Parathyroid adenoma (tissue), 2 donors: ENCODE measurements around the gene EPHA6.

Source experiments
- H2AFZ ChIP-seq: fragments of 300-600 bp; sonication (generic); one replicate; pipeline ENCODE4 v1.7.0; 2017; ENCODE audit warnings: antibody characterized with exemption, mild to moderate bottlenecking
- H3K27ac ChIP-seq: fragments of 300-600 bp; sonication (generic); one replicate; pipeline ENCODE4 v1.7.0; 2017
- H3K27me3 ChIP-seq: fragments of 300-600 bp; sonication (generic); one replicate; pipeline ENCODE4 v1.7.0; 2017; ENCODE audit warnings: low read length; ENCODE audit not compliant: control insufficient read depth, insufficient read depth
- H3K36me3 ChIP-seq: fragments of 300-600 bp; sonication (generic); one replicate; pipeline ENCODE4 v1.7.0; 2017; ENCODE audit warnings: low read length; ENCODE audit not compliant: control insufficient read depth, insufficient read depth
- H3K4me1 ChIP-seq: fragments of 300-600 bp; sonication (generic); one replicate; pipeline ENCODE4 v1.7.0; 2017; ENCODE audit warnings: control low read depth
- H3K4me2 ChIP-seq: fragments of 300-600 bp; sonication (generic); one replicate; pipeline ENCODE4 v1.7.0; 2017; ENCODE audit warnings: low read length
- H3K4me3 ChIP-seq: fragments of 300-600 bp; sonication (generic); one replicate; pipeline ENCODE4 v1.7.0; 2017; ENCODE audit warnings: low read depth, low read length
- H3K79me2 ChIP-seq: fragments of 300-600 bp; sonication (generic); one replicate; pipeline ENCODE4 v1.7.0; 2017; ENCODE audit warnings: control low read depth
- H3K9ac ChIP-seq: fragments of 300-600 bp; sonication (generic); one replicate; pipeline ENCODE4 v1.7.0; 2017; ENCODE audit warnings: mild to moderate bottlenecking
- H3K9me3 ChIP-seq: fragments of 300-600 bp; sonication (generic); one replicate; pipeline ENCODE4 v1.7.0; 2017; ENCODE audit warnings: low read length; ENCODE audit not compliant: control insufficient read depth
- TF ChIP-seq, protein P1 (sequence below): fragments of 300-600 bp; sonication (generic); IDR thresholded peaks from one replicate; pipeline ENCODE4 v1.7.0; 2017; ENCODE audit warnings: antibody characterized with exemption, mild to moderate bottlenecking
- donor health status: primary hyperparathyroidism.

EPHA6 gene

DNA sequence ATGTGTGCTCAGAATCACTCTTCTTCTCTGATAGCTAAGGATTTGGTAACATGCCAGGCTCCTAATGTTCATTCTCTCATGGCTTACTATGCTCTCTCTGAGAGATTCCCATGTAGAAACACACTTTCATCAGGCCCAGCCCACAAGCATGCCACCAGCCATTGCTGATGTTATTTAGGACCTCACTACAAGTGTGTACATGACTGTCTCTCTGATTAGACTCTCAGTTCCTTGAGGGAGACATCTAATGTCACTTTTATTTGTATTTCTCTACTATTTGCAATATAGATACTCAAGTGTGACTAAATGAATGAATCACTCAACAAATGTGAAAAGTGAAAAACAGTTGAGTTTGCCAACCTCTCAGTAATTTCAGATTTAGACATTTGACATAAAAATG lies 865.8 kb downstream of the EPHA6 start:
- Histone ChIP-seq H3K9me3 (no peaks in the 10 kb centered on the region), H3K4me1 (no peaks in the 10 kb centered on the region), H3K4me3 (no peak overlapping the region), H3K4me2 (no peak overlapping the region), H3K36me3 (no peaks in the 10 kb centered on the region), H3K27me3 (no peaks in the 10 kb centered on the region), H3K79me2 (no peaks in the 10 kb centered on the region), H3K27ac (no peak overlapping the region), H3K9ac (no peak overlapping the region), H2AFZ (no peak overlapping the region)
- TF ChIP-seq, protein P1, sequence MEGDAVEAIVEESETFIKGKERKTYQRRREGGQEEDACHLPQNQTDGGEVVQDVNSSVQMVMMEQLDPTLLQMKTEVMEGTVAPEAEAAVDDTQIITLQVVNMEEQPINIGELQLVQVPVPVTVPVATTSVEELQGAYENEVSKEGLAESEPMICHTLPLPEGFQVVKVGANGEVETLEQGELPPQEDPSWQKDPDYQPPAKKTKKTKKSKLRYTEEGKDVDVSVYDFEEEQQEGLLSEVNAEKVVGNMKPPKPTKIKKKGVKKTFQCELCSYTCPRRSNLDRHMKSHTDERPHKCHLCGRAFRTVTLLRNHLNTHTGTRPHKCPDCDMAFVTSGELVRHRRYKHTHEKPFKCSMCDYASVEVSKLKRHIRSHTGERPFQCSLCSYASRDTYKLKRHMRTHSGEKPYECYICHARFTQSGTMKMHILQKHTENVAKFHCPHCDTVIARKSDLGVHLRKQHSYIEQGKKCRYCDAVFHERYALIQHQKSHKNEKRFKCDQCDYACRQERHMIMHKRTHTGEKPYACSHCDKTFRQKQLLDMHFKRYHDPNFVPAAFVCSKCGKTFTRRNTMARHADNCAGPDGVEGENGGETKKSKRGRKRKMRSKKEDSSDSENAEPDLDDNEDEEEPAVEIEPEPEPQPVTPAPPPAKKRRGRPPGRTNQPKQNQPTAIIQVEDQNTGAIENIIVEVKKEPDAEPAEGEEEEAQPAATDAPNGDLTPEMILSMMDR: no peak

DNA sequence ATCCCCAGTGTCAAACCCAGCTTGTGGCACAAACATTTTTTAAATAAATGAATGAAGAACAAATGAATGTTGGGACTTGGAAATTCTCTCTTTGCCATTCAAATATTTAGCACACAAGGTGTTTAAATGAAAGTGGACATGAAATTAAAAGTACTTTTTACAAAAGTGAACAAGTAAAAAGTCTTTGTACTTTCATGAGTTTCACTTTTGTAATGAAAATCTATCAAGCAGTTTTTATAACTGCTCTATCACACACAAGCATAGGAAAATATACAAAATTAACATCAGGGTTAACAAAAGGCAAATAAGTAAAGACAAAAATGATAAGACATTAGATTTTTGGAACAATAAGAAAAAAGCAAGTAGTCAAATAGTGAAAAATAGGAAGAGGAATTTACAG lies 866.3 kb downstream of the EPHA6 start:
- Histone ChIP-seq H3K27me3 (no peaks in the 10 kb centered on the region), H3K9me3 (no peaks in the 10 kb centered on the region), H3K4me1 (no peaks in the 10 kb centered on the region), H3K36me3 (no peaks in the 10 kb centered on the region), H3K79me2 (no peaks in the 10 kb centered on the region), H3K9ac (no peak overlapping the region), H2AFZ (no peak overlapping the region), H3K4me2 (no peak overlapping the region), H3K4me3 (no peak overlapping the region), H3K27ac (no peak overlapping the region)
- TF ChIP-seq, protein P1: no peak

DNA sequence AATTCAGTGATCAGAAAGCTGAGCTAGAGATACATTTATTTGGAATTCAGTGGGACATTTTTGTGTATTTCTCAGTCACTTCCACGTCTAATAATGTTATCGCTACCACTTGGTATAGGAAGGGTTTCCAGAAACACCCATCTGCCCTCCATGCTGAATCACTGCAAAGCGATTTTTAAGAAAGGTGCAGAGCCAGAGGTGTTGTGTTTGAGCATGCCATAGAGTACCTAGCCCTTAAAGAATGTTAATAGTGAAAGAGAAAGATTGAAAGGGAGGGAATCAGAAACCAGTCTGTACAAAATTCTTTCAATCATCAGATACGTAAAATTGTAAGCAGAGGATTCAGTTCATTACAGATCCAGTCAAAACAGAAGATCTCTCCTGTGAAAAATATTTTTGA lies 870.1 kb downstream of the EPHA6 start:
- Histone ChIP-seq H3K9me3 (no peaks in the 10 kb centered on the region), H3K27ac (no peak overlapping the region), H3K9ac (no peak overlapping the region), H3K4me3 (no peak overlapping the region), H3K4me2 (no peak overlapping the region), H3K4me1 (no peaks in the 10 kb centered on the region), H3K79me2 (no peaks in the 10 kb centered on the region), H3K27me3 (no peaks in the 10 kb centered on the region), H2AFZ (no peak overlapping the region), H3K36me3 (no peaks in the 10 kb centered on the region)
- TF ChIP-seq, protein P1: no peak

DNA sequence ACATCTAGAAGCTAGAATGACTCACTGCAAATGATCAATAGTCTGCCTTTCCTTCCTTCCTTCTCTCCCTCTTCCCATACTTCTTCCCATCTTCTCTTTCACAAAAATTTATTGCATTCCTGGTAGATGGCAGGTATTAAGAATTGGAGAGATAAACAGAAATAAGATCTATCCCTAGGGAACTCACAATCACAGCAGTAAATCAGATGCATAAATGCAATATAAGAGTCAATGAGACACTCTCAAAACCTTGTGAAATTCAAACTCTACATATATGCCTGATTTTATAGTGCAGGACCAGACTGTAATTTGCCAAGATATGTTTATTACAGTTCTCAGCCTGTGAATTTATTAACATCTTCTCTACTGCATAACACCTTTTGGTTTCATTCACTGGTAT lies 871.9 kb downstream of the EPHA6 start:
- TF ChIP-seq, protein P1: no peak
- H3K9me3 ChIP-seq: no peaks in the 10 kb centered on the region
- no peak overlapping the region for H3K27ac ChIP-seq
- H2AFZ ChIP-seq: no peak overlapping the region
- H3K4me2 ChIP-seq: no peak overlapping the region
- H3K79me2 ChIP-seq: no peaks in the 10 kb centered on the region
- no peaks in the 10 kb centered on the region for H3K4me1 ChIP-seq
- no peaks in the 10 kb centered on the region for H3K27me3 ChIP-seq
- H3K4me3 ChIP-seq: no peak overlapping the region
- no peaks in the 10 kb centered on the region for H3K36me3 ChIP-seq
- H3K9ac ChIP-seq: no peak overlapping the region

DNA sequence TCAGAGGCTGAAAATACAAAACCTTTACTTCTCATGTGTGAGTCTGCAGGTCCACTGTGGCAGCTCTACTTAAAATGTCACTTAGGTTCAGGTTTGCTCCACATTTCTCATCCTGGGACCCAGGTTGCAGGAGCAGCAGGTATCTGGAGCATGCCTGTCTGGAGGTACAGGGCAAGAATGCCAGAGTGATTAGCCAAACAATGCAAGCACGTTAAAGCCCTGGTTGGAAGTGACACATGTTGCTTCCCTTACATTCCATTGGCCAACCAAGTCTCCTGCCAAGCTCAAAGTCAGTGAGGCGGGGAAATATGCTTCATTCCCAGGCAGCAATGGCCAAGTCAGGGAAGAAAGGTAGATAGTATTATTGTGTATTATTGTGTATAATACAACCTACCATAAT lies 873.3 kb downstream of the EPHA6 start:
- Histone ChIP-seq H3K4me3 (no peak overlapping the region), H3K36me3 (no peaks in the 10 kb centered on the region), H3K9ac (no peak overlapping the region), H3K27ac (no peak overlapping the region), H3K79me2 (no peaks in the 10 kb centered on the region), H3K4me2 (no peak overlapping the region), H2AFZ (no peak overlapping the region), H3K27me3 (no peaks in the 10 kb centered on the region), H3K4me1 (no peaks in the 10 kb centered on the region), H3K9me3 (no peaks in the 10 kb centered on the region)
- TF ChIP-seq, protein P1: no peak
